Erythroblast (primary cell): ENCODE measurements around the gene WDR31.

Source experiments
- GATA1 ChIP-seq: IDR thresholded peaks from 2 replicates; pipeline ENCODE4 v1.6.1; 2011; ENCODE audit warnings: low read depth, mild to moderate bottlenecking, control low read depth, low read length, moderate library complexity
- POLR2A ChIP-seq: IDR thresholded peaks from 2 replicates; pipeline ENCODE4 v1.6.1; 2011; ENCODE audit warnings: mild to moderate bottlenecking, low read length

DNA sequence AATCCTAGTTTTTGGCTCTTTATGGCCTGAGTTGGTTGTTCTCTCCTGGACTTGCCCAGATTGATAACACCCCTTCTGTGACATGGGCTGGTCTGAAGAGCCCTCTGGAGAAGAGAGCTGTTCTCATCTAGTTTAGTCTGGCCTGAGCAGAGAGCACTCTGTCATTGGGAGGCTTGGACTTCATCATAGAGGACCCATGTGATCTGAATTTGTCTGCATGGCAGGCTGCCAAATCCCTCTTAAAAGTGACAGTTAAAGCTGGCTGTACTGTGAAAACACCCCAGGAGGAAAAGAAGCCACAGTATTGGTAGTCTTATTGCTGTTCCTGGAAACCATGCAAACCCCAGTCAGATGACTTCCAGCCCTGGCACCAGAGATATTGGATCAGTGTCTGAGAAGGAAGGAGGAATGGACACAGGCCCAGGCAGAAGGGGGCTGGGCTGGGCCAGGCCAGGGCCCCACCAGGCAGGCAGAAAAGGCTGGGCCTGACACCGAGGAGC is 3.7 kb upstream of the WDR31 start:
- TF ChIP-seq POLR2A (peak; percentile 65), GATA1 (no peak)
